Activated CD4-positive, alpha-beta T cell treated with anti-CD3 and anti-CD28 coated beads, Interleukin-2, amount 50 U/mL, for 16 hours (primary cell): ENCODE data around the gene ROPN1B.

Experiments
- DNase-seq: peaks from one replicate; pipeline ENCODE4 v3.0.0-alpha.2; 2020

ROPN1B gene

GRCh38 chr3:126005951-126006350 lies 37.0 kb downstream of the ROPN1B start:
- DNase-seq, result no peak

- DNase-seq, result no peak
Observed at GRCh38 chr3:126008219-126008618, 39.2 kb downstream of the ROPN1B start.

GRCh38 chr3:126009181-126009580 lies 40.2 kb downstream of the ROPN1B start:
- no peak for DNase-seq

- DNase-seq, result no peak
Observed at GRCh38 chr3:126013751-126014156, 44.8 kb downstream of the ROPN1B start.

- no peak for DNase-seq
Observed at GRCh38 chr3:126014252-126014651, 45.3 kb downstream of the ROPN1B start.

- no peak for DNase-seq
Observed at GRCh38 chr3:126015075-126015474, 46.1 kb downstream of the ROPN1B start.

GRCh38 chr3:126016616-126017015 lies 47.6 kb downstream of the ROPN1B start:
- DNase-seq, result no peak

- no peak for DNase-seq
Observed at GRCh38 chr3:126017362-126017761, 48.4 kb downstream of the ROPN1B start.

GRCh38 chr3:126018545-126018944 lies 49.6 kb downstream of the ROPN1B start:
- no peak for DNase-seq

- no peak for DNase-seq
Observed at GRCh38 chr3:126018995-126019394, 50.0 kb downstream of the ROPN1B start.

- no peak for DNase-seq
Observed at GRCh38 chr3:126019683-126020082, 50.7 kb downstream of the ROPN1B start.

GRCh38 chr3:126021224-126021623 lies 52.2 kb downstream of the ROPN1B start:
- DNase-seq, result no peak

- no peak for DNase-seq
Observed at GRCh38 chr3:126021702-126022101, 52.7 kb downstream of the ROPN1B start.

- no peak for DNase-seq
Observed at GRCh38 chr3:126022741-126023359, 53.9 kb downstream of the ROPN1B start.

GRCh38 chr3:126023390-126023789 lies 54.4 kb downstream of the ROPN1B start:
- DNase-seq, result no peak

- no peak for DNase-seq
Observed at GRCh38 chr3:126024049-126024854, 55.3 kb downstream of the ROPN1B start.

GRCh38 chr3:126025116-126025729 lies 56.2 kb downstream of the ROPN1B start:
- no peak for DNase-seq

- no peak for DNase-seq
Observed at GRCh38 chr3:126025862-126026261, 56.9 kb downstream of the ROPN1B start.

GRCh38 chr3:126026277-126026751 lies 57.3 kb downstream of the ROPN1B start:
- no peak for DNase-seq

GRCh38 chr3:126026761-126027160 lies 57.8 kb downstream of the ROPN1B start:
- DNase-seq, result no peak

GRCh38 chr3:126028096-126028495 lies 59.1 kb downstream of the ROPN1B start:
- no peak for DNase-seq

GRCh38 chr3:126029241-126029640 lies 60.3 kb downstream of the ROPN1B start:
- DNase-seq, result no peak

- DNase-seq, result no peak
Observed at GRCh38 chr3:126030455-126030854, 61.5 kb downstream of the ROPN1B start.

GRCh38 chr3:126031981-126032471 lies 63.0 kb downstream of the ROPN1B start:
- DNase-seq, result no peak
